ENCODE results near the gene KPNA4. TPM values are rescaled to one million over a fixed set of nuclear protein-coding genes. Genes with fewer than 3 reads are reported as not detected.

Gene KPNA4
- total RNA-seq, 1 experiment from 2014 or later, result 76.7 TPM

DNA sequence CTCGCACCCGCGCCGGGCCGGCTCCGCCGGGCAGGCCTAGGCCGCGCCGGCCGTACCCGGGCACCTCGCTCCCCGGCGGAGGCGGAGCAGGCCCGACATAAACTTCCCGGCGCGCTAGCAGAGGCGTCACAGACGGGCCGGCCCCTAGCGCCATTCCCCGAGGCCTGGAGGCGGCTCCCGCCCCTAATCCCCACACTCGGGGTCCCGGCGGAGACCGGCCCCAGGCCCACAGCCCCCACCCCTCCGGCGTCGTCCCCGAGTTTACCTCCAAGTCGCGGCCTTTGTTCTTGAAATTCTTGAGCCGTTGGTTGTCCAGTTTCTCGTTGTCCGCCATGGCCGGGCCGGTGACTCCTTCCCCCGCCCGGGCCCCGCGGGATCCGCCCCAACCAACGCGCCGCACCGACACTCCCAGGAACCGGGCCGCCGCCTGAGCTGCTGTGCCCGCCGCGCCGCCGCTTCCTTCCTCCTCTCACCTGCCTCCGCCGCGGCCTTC is 376 bp downstream of the KPNA4 start:
- DNase-seq, result peak; percentile 51
- H3K23me2 ChIP-seq (ENCODE audit: insufficient read length, low read depth, low read length, poor library complexity, severe bottlenecking), result peaks cover 14% of the 10 kb centered on the region
- H3K14ac ChIP-seq (ENCODE audit: insufficient read depth, low read length), result peak overlapping the region; percentile 92
- peaks cover 28% of the 10 kb centered on the region; the same call in 1 of the 2 replicates for H3K79me2 ChIP-seq (ENCODE audit: insufficient read depth, low read length)
- H3K79me1 ChIP-seq (ENCODE audit: insufficient read depth, low read depth, low read length, poor library complexity, severe bottlenecking), result peaks cover 3% of the 10 kb centered on the region
- no peak overlapping the region for H2BK15ac ChIP-seq (ENCODE audit: low read depth, low read length)
- H3K56ac ChIP-seq (ENCODE audit: insufficient read length, low read depth, low read length), result no peak overlapping the region
- H2AFZ ChIP-seq (ENCODE audit: low read length), result no peak overlapping the region
- Mint-ChIP-seq H3K27me3 (ENCODE audit: low read depth) (peaks cover 2% of the 10 kb centered on the region; the same call in 1 of the 2 replicates), H3K4me1 (peaks cover 30 to 35% of the 10 kb centered on the region in 2 experiments), H3K9me3 (peaks cover 3 to 9% of the 10 kb centered on the region in 2 experiments; a peak in 3 of 5 replicates), H3K27ac (peak overlapping the region in 2 of 3 experiments; percentile 49 to 52; a peak in 2 of 7 replicates), H3K36me3 (ENCODE audit: insufficient read depth in 1 of 3, low read depth in 3 of 3) (peaks cover 26 to 38% (median 27%) of the 10 kb centered on the region in 3 experiments), H3K4me3 (peak overlapping the region; percentile 94 to 96)
- 0 out of 2 replicates have a peak, but pooled peaks cover 2% of the 10 kb centered on the region for H3K4me1 ChIP-seq (ENCODE audit: insufficient read depth, low read length)
- peak overlapping the region; percentile 93 for H3K18ac ChIP-seq (ENCODE audit: insufficient read length, low read depth, low read length)
- no peak overlapping the region for H2BK5ac ChIP-seq (ENCODE audit: insufficient read length, low read length)
- no peak overlapping the region for H4K91ac ChIP-seq (ENCODE audit: insufficient read length, low read depth, low read length)
- H3T11ph ChIP-seq (ENCODE audit: low read length), result no peak overlapping the region
- no peak overlapping the region for H2AK5ac ChIP-seq (ENCODE audit: insufficient read length, low read length)
- H2BK20ac ChIP-seq (ENCODE audit: low read depth, low read length, poor library complexity, severe bottlenecking), result no peak overlapping the region
- no peak overlapping the region; the same call in 1 of the 2 replicates for H3K4ac ChIP-seq (ENCODE audit: low read depth, low read length)
- TF ChIP-seq, protein P1, sequence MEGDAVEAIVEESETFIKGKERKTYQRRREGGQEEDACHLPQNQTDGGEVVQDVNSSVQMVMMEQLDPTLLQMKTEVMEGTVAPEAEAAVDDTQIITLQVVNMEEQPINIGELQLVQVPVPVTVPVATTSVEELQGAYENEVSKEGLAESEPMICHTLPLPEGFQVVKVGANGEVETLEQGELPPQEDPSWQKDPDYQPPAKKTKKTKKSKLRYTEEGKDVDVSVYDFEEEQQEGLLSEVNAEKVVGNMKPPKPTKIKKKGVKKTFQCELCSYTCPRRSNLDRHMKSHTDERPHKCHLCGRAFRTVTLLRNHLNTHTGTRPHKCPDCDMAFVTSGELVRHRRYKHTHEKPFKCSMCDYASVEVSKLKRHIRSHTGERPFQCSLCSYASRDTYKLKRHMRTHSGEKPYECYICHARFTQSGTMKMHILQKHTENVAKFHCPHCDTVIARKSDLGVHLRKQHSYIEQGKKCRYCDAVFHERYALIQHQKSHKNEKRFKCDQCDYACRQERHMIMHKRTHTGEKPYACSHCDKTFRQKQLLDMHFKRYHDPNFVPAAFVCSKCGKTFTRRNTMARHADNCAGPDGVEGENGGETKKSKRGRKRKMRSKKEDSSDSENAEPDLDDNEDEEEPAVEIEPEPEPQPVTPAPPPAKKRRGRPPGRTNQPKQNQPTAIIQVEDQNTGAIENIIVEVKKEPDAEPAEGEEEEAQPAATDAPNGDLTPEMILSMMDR (conservative IDR thresholded peaks at IDR 0.05), result no peak
- peak overlapping the region; percentile 99 for H2BK120ac ChIP-seq (ENCODE audit: low read depth, low read length, poor library complexity, severe bottlenecking)
- no peaks in the 10 kb centered on the region for H3K9me3 ChIP-seq (ENCODE audit: control insufficient read depth, low read depth, low read length)
- H4K5ac ChIP-seq (ENCODE audit: insufficient read length, low read depth, low read length), result no peak overlapping the region
- H3K27me3 ChIP-seq (ENCODE audit: insufficient read depth, low read length), result no peaks in the 10 kb centered on the region
- peak overlapping the region; percentile 94 for H3K4me2 ChIP-seq (ENCODE audit: insufficient read depth, insufficient read length, low read length)
- no peak overlapping the region for H4K8ac ChIP-seq (replicated peaks; ENCODE audit: insufficient read length, low read depth, low read length)
- no peaks in the 10 kb centered on the region for H4K20me1 ChIP-seq (ENCODE audit: control insufficient read depth, insufficient read depth, insufficient read length)
- no CpG with 5 or more reads among the region's 62 CpGs for WGBS (ENCODE audit: extremely low coverage, insufficient read length, low lambda C conversion rate)
- no peak overlapping the region for H3K27ac ChIP-seq (ENCODE audit: insufficient read length, low read depth, low read length)
- H3K9ac ChIP-seq (ENCODE audit: extremely low read depth, insufficient read length, low read length), result peak overlapping the region; percentile 70
- H3K23ac ChIP-seq (ENCODE audit: insufficient read length, low read depth, low read length), result no peak overlapping the region
- H2BK12ac ChIP-seq (ENCODE audit: insufficient read length, low read depth, low read length), result no peak overlapping the region
